ENCODE measurements around the gene ITGB7. TPM values are rescaled to one million over a fixed set of nuclear protein-coding genes. Genes with fewer than 3 reads are reported as not detected.
"Not testable (repeated sequence)": the region's sequence is repeated elsewhere in the genome, so short reads cannot be mapped to it uniquely, and the experiment has no call there.

Gene ITGB7
- total RNA-seq, 1 donor from 2014 or later = 5.8 TPM

DNA sequence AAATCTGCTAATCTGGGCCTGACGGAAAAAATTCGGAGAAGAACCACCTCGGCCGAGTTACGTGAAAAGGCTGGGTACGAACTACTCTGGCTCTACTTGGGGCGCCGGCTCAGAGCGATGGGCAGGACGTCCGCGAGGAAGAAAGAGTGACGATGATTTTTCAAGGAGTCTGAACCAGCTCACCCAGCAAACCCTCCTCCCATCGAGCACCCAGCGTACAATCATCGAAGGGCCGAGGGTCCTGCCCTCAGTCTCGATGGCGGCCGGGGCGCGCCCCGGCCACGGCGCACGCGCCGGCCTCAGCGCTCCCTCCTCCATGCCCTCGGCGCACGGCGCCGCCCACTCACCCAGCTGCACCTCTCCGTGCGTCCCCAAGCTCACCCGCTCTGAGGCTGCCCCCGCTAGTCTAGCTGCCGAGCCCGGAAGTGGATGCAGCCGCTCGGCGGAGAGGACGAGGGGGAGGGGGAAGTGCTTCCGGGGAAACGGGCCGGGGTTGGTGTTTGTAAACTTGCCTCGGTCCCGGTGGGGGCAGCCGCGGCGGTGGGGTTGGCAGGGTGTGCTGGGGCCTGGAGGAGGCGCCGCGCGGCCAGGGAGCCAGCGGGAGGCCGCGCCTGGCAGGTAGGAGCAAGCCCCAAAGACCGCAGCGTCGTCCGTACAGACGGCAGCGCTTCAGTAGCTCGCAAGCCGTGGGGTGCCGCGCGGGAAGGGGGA, 26.7 kb downstream of the ITGB7 start, which contains the start of the genes CSAD and ZNF740:
Gene CSAD (minus strand): TSS at position 706 of the 711 bp plus-strand sequence. CDS start 7,455 bp downstream, outside the sequence.
Gene ZNF740 (plus strand): TSS at position 503 of the 711 bp plus-strand sequence. CDS start 1,262 bp downstream, outside the sequence.
- peak; percentile 97 for DNase-seq (ENCODE audit: low spot score)

DNA sequence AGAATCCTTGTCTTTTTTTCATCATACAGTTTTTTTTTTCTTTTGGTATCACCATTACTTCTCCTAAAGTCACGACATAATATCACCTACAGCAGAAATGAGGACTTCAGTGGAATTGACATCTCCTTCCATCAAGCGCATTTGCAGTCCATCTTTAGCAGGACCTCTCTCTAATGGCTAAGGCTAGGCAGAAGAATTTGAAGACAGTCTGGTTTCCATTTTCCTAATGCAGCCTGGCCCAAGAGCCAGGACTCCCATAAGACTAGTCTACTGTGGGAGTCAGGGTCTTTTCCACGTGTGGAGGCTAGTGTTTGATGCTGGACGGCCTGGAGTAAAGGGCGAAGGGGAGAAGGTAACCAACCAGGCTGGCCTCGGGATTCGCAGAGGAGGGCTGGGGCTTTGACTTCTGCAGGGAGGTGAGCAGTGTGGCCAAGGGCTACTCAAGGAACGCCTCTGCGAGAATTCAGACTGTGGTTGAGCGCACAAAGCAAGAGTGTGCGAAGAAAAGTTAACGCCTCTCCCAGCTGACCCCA, 27.3 kb downstream of the ITGB7 start:
- no peak for DNase-seq (ENCODE audit: low spot score)

DNA sequence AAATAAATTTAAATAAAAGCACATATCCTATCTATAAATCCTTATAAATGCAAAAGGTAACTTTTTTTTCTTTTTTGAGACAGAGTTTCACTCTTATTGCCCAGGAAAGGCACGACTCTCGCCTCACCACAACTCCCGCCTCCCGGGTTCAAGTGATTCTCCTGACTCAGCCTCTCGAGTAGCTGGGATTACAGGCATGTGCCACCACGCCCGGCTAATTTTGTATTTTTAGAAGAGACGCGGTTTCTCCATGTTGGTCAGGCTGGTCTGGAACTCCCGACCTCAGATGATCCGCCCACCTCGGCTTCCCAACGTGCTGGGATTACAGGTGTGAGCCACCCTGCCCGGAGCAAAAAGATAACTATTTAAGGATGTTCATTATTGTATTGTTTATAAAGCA, 28.2 kb downstream of the ITGB7 start:
- DNase-seq (ENCODE audit: low spot score) = not testable (repeated sequence)

DNA sequence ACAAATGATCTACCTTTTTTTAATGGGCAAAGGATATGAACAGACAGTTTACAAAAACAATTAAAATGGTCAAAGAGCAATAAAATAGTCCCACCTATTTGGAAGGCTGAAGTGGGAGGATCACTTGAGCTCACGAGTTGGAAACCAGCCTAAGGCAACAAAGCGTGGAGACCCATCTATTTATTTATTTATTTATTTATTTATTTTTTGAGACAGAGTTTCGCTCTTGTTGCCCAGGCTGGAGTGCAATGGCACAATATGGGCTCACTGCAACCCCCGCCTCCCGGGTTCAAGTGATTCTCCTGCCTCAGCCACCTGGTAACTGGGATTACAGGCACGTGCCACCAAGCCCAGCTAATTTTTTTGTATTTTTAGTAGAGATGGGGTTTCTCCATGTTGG, 29.6 kb downstream of the ITGB7 start:
- DNase-seq (ENCODE audit: low spot score) = not testable (repeated sequence)

DNA sequence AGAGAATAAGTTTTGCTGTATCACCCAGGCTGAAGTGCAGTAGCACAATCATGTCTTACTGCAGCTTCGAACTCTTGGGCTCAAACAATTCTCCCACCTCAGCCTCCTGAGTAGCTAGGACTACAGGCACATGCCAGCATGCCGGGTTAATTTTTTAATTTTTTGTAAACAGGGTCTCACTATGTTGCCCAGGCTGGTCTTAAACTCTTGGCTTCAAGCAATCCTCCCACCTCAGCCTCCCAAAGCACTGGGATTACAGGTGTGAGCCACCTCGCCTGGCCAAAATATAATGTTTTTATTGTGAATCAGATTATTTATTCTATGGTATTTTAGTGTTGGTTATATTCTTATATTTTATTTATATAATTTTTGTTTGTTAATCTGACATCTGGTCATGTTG, 30.3 kb downstream of the ITGB7 start:
- DNase-seq (ENCODE audit: low spot score) = no peak

DNA sequence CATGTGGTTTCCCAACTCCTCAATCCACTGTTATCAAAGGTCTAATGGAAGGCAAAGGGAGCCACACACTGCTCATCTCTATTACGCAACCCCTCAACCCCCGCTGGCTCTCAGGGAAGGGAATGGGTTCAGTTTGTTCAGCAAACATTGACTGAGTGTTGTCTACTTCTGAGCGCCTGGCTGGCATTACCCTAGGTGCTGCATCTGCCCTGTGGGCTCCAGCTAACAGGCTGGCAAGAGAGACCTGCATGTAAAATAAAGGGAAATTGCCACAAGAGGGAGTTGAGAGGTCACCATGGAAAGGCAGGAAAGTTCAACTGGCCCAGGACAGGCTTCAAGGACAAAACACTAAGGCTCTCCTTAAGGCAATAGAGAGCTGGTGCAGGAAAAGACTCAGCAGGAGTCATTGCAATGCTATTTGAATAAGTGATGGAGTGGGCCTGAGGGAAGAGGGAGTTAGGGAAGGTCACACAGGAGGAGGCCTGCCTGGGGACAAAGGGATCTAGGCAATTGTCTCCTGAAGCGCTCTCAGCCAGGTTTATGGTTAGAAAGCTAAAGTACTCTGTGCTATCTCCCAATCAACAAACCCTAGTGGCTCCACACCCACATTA, 32.1 kb downstream of the ITGB7 start:
- DNase-seq (ENCODE audit: low spot score) = no peak

DNA sequence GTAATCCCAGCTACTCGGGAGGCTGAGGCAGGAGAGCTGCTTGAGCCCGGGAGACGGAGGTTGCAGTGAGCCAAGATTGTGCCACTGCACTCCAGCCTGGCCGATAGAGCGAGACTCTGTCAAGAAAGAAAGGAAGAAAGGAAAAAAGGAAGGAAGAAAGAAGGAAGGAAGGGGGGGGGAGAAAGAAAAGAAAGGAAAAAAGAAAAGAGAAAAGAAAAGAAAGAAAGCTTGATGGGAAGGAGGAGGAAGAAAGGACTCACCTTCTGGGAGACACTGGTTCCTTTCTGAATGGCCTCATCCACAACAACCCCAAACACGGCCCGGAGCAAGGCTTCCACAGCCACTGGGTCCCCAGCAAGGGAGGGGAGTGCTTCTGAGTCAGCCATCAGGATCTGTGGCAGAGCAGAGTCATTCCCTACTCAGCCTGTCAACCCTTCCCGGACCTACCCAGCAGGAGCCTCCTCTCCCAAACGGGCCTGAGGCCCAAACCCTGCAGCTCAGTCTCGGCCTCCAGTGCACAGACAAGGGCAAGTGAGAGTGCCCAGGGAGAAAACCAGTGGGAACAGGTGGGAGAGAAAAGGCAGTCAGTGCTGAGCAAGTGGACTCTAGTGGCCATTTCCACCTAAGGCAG, 33.9 kb downstream of the ITGB7 start:
- no peak for DNase-seq (ENCODE audit: low spot score)

DNA sequence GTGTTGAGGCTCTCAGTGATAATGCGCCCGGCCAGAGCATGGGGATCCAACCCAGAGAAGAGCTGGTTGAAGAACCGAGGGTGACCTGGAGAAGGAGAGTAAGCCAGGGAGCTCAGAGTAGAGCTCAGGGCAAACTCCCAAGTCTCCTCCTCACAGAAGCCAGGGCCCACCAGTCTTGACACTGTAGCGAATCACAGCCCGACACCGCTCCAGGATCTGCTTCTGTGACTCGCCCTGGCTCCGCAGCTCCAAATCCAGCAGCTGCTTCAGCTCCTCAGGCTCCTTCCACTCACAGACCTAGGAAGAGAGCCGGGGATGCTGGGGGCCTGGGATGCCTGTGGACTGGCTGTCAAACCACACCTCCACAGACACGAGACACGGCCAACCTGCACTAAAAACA, 34.7 kb downstream of the ITGB7 start:
- DNase-seq (ENCODE audit: low spot score) = no peak

DNA sequence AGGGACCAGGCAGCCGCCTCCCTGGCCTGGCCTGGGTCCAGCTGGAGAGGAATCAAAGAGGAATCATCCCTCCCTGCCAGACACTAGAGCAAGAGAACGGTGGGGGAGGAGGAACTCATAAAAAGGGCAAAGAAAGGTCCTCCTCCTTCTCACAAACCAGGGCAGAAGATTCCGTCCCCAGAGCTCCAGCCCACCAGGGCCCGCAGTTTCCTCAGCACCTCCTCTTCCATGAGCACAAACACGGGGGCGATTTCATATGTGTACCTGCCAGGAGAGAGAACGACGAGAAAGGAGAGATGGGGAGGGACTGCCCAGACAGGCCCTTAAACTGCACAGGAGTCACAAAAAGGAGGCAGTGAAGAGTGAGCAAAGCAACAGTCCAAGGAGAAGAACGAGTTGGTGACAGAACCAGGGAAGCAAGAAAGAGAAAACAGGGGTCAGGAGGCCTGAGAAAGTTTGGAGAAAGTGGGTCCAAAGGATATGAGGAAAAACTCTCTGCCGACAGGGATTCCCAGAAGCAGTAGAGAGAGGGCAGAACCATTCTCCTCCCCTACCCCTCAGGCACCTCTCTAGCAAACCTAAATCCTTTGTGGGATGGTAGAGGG, 35.2 kb downstream of the ITGB7 start:
- no peak for DNase-seq (ENCODE audit: low spot score)

DNA sequence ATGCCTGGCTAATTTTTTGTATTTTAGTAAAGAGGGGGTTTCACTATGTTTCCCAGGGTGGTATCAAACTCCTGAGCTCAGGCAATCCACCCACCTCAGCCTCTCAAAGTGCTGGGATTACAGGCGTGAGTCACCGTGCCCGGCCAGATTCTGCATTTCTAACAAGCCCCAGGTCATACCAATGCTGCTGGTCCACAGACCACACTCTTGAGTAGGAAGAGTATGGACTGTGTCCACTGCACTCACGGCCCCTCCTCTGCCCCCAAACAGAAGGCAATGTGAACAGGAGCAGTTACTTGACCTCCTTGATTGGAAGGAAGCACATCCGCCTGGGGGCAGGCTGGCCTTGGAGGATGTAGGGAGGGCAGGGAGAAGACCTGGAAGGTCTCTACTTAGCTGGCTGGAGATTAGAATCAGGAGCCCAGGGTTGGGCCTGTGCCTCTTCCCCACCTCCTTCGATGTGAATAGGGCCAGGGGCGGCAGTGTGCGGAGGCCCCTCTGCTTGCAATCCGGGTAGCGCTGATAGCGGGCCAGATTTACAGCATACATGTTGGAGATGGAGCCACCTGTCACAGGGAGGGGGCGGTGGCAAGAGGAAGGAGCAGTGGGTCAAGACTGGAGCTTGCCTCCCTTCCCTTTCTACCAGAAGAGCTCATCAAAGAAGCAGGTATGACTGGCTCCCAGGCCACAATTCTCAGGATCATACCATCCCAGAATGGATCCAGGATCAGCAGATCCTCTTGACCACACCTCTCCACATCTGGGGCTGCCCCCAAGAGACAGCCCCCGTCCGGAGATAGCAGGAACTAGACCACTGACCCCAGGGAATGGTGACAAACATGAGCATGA, 36.0 kb downstream of the ITGB7 start:
- DNase-seq (ENCODE audit: low spot score) = no peak

DNA sequence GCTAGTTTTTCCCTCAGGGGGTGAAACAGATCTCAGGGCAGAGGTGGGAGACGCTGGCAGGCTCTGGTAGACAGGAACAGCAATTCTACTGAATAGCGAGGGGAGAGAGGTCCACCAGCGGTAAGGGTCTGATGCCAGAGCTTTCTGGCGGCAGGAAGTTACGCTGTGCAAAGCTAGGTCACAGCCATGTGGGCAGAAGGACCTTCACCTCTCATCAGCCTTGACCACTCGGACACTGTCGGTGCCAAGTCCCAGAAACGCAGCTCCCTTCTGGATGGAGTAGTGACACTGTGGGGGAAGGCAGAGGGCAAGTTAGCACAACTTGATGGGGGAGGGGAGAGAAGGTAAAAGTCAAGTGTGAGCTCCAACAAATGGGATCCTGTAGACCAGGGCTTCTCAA, 36.8 kb downstream of the ITGB7 start:
- no peak for DNase-seq (ENCODE audit: low spot score)

DNA sequence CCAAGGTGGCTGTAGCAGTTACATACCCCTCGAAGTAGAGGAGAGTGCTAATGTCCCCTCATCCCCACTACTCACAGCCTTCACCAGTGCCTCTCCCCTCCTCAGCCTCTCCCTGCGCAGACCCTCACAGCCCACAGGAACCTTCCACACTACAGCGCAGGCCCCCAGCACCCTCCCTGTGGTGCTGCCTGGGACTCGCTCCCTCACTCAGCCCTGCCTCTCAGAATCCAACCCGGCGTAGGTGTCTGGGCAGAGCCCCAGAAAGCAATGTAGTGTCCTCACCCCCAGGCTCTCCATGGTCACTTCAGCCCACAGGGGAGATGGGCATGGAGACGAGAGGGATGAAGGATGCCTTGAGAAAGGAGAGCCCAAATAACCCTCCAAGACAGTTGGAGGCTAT, 37.4 kb downstream of the ITGB7 start:
- no peak for DNase-seq (ENCODE audit: low spot score)

DNA sequence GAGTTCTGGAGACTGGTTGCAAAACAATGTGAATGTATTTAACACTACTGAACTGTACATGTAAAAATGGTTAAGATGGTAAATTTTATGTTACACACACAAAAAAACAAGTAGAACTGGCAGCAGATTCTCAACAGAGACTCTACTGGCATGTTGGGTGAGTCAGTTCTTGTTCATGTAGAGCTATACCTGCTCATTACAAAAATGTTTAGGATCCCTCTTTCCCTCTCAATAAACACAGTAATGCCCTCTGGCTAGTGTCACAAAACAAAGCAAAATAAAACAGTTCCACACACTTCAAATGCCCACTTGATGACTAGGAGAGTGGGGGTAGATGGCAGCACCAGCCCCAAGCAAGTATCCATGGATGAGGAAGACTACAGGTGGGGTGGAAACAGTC, 40.2 kb downstream of the ITGB7 start:
- DNase-seq (ENCODE audit: low spot score) = no peak

DNA sequence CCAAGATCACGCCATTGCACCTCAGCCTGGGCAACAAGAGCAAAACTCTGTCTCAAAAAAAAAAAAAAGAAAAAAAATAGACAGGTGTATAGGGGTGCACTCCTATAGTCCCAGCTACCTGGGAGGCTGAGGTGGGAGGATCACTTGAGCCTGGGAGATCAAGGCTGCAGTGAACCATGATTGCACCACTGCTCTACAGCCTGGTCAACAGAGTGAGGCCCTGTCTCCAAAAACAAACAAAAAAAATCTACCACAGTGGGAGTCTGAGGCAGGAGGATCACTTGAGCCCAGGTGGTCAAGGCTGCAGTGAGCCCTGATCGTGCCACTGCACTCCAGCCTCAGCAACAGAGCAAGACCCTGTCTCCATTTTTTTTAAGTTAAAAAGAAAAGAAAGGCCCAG, 44.0 kb downstream of the ITGB7 start:
- DNase-seq (ENCODE audit: low spot score) = not testable (repeated sequence)

DNA sequence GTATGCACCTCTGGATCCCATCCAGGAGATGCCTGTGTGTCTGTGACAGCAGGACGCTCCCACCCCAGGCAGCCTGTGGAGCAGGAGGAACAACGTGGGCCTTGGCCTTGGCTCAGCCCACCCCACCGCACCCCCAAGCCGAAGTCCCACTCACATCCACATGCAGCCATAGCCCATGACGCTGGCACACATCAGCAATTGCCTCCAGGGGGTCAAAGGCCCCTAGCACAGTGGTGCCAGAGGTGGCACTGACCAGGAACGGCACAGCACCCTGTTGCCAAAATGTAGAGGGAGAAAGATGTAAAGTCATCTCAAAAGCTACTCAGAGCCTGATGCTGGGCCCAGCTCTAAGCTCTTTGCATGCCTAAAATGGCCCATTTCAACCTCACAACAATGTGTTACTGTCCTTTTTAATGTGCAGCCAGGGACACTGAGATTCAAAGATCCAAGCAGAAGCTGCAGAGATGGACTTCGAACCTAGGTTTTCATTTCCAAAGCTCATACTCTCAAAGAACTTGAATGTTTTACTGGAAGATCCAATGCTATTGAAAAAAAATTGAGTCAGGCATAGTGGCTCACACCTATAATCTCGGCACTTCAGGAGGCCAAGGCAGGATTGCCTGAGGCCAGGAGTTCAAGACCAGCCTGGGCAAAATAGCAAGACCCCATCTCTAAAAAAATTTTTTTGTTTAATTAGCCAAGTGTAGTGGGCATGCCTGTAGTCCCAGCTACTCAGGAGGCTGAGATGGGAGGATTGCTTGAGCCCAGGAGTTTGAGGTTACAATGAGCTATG, 45.7 kb downstream of the ITGB7 start:
- no peak for DNase-seq (ENCODE audit: low spot score)

DNA sequence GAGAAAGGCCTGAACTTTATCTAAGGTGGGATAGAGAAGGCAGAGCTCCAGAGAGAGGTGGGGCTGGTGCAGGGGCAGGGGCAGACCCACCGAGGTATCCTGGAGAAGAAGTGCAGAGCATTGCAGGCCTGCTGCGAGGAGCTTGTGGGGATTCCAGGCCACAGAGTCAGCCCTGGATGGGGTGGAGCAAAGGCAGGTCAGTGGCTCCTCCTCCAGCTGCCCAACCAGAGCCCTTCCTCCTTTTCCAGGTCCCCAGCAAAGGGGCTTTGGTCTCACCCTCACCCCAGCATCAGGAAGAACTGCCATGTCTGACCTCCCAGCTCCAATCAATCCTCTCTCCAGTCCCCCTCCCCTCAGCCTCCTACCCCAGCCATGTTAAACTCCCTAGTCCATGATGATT, 46.4 kb downstream of the ITGB7 start:
- DNase-seq (ENCODE audit: low spot score) = no peak

DNA sequence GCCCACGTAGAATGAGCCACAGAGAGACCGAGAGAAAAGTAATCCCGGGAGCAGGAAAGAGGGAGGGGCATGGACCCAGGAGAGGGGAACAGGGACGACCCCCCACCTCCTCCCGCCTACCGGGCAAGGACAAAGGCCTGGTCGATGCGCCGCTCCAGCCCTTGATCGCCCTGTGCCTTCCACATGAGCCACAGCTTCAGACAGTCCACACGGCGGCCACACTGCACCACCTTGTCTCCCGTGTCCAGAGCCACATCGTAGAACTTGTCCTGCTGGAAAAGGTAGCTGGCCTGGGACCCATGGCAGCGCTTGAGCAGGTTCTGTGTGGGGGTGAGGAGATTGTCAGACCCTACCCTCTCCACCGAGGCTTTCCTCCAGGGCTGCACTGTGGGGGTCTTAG, 47.1 kb downstream of the ITGB7 start:
- DNase-seq (ENCODE audit: low spot score) = no peak

DNA sequence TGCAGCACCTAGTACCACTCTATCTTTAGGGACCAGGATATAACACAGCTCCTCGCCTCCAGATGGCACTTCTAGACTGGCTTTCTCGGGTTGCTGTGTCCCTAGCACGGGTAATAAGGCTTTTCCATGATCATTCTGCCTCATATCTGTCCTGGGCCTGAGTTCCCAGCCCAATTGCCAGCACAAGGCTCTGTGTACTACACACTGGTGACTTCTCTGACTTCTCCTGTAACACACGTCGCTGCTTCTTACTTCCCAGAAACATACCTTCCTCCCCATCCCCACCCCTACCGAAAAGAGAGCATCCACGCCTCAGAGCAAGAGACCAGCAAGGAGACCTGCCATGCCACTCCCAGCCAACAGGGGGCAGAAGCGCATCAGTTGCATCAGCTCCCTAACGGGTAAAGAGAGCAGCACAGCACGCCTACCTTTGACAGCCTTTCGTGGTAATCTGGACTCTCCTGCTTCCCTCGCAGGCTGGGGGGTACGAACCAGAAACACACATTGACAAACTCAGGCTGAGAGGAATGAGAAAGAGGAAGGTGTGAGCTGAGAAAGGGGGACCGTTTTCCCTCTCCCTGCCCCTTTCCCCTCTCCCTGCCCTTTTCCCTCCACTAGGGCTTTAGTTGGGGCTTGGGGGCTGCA, 47.7 kb downstream of the ITGB7 start:
- peak; percentile 89 for DNase-seq (ENCODE audit: low spot score)

DNA sequence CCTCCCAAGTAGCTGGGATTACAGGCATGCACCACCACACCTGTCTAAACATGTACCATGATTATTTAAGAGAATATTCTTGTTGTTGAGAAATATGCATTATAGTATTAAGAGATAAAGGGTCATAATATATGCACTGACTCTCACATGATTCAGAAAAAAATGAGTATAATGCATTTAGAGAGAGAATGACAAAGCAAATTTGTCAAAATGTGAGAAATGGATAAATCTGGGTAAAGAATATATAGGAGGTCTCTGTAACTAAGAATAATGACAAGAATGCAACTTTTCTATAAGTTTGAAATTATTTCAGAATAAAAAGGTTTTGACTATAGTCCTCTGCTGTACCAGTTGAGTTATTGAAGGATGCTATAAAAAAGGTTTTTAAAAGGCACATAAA, 54.7 kb downstream of the ITGB7 start:
- no peak for DNase-seq (ENCODE audit: low spot score)

DNA sequence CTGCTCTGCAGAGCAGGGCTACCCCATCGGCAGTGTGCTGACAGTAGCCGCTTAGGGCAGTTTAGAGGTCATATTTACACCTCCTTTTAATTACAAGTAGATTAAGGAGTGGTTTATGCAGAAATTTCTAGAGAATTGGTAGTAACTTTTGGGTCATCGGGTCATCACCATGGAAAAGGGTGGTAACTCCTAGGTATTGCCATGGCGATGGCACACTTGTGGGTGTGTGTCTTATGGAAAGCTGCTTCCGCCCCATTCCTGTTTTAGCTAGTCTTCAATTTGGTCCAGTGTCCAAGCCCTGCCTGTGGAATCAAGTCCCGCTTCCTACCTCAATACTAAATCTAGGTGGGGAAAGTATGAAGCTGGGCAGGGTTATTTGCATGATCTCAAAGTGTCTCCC, 56.0 kb downstream of the ITGB7 start:
- DNase-seq (ENCODE audit: low spot score) = no peak
